Osteocyte (in vitro differentiated cells): Measurements from ENCODE around the gene ATRNL1. TPM values are rescaled to one million over a fixed set of nuclear protein-coding genes. Genes with fewer than 3 reads are reported as not detected.

Source experiments
- DNase-seq: peaks from one replicate; pipeline ENCODE4 v3.0.0; 2021; ENCODE audit warnings: mixed read lengths; ENCODE audit not compliant: unreplicated experiment; ENCODE audit errors: extremely low spot score
- H3K27ac Mint-ChIP-seq: one replicate; pipeline ENCODE4 v1.8.0; 2021; ENCODE audit warnings: mild to moderate bottlenecking, mixed read lengths; ENCODE audit not compliant: unreplicated experiment
- H3K27me3 Mint-ChIP-seq: one replicate; pipeline ENCODE4 v1.8.0; 2021; ENCODE audit warnings: mixed read lengths; ENCODE audit not compliant: unreplicated experiment
- H3K36me3 Mint-ChIP-seq: one replicate; pipeline ENCODE4 v1.8.0; 2021; ENCODE audit warnings: mixed read lengths; ENCODE audit not compliant: unreplicated experiment
- H3K4me1 Mint-ChIP-seq: one replicate; pipeline ENCODE4 v1.8.0; 2021; ENCODE audit warnings: mixed read lengths; ENCODE audit not compliant: unreplicated experiment
- H3K4me3 Mint-ChIP-seq: one replicate; pipeline ENCODE4 v1.8.0; 2021; ENCODE audit warnings: mild to moderate bottlenecking, moderate library complexity, mixed read lengths; ENCODE audit not compliant: unreplicated experiment
- H3K9me3 Mint-ChIP-seq: one replicate; pipeline ENCODE4 v1.8.0; 2021; ENCODE audit warnings: mixed read lengths; ENCODE audit not compliant: unreplicated experiment
- CTCF ChIP-seq: fragments of 200-600 bp; sonication (generic); IDR thresholded peaks from 2 replicates; pipeline ENCODE4 v1.5.0; 2021; ENCODE audit warnings: antibody characterized with exemption, mild to moderate bottlenecking, moderate library complexity
- total RNA-seq: library from RNA; stranded (reverse); gene quantifications from 2 replicates; pipeline ENCODE4 v1.2.1, GENCODE V29; 2021

The ATRNL1 gene
- total RNA-seq, 1 donor from 2014 or later = 20.2 TPM

- Mint-ChIP-seq H3K27ac (no peak overlapping the region), H3K4me1 (peaks cover 12% of the 10 kb centered on the region), H3K9me3 (peaks cover under 1% of the 10 kb centered on the region), H3K36me3 (no peaks in the 10 kb centered on the region), H3K4me3 (no peak overlapping the region), H3K27me3 (no peaks in the 10 kb centered on the region)
- no peak for DNase-seq
- no peak for TF ChIP-seq CTCF
Observed at GRCh38 chr10:115933098-115933497, 839.9 kb downstream of the ATRNL1 start.

GRCh38 chr10:115935731-115936130, 842.6 kb downstream of the ATRNL1 start:
- no peak overlapping the region for H3K27ac Mint-ChIP-seq
- peaks cover 12% of the 10 kb centered on the region for H3K4me1 Mint-ChIP-seq
- H3K27me3 Mint-ChIP-seq = no peaks in the 10 kb centered on the region
- DNase-seq = no peak
- no peak overlapping the region for H3K4me3 Mint-ChIP-seq
- H3K9me3 Mint-ChIP-seq = peaks cover 9% of the 10 kb centered on the region
- TF ChIP-seq CTCF = no peak
- H3K36me3 Mint-ChIP-seq = no peaks in the 10 kb centered on the region

GRCh38 chr10:115936926-115937767, 844.0 kb downstream of the ATRNL1 start:
- Mint-ChIP-seq H3K27ac (no peak overlapping the region), H3K4me3 (no peak overlapping the region), H3K9me3 (peaks cover 9% of the 10 kb centered on the region), H3K36me3 (no peaks in the 10 kb centered on the region), H3K27me3 (no peaks in the 10 kb centered on the region), H3K4me1 (peaks cover 23% of the 10 kb centered on the region)
- DNase-seq = no peak
- TF ChIP-seq CTCF = no peak

- Mint-ChIP-seq H3K36me3 (no peaks in the 10 kb centered on the region), H3K27me3 (no peaks in the 10 kb centered on the region), H3K27ac (no peak overlapping the region), H3K9me3 (peaks cover 9% of the 10 kb centered on the region), H3K4me1 (peaks cover 24% of the 10 kb centered on the region), H3K4me3 (no peak overlapping the region)
- TF ChIP-seq CTCF = no peak
- no peak for DNase-seq
Observed at GRCh38 chr10:115937768-115938056, 844.5 kb downstream of the ATRNL1 start.

- no peak overlapping the region for H3K4me3 Mint-ChIP-seq
- H3K27ac Mint-ChIP-seq = no peak overlapping the region
- peaks cover 24% of the 10 kb centered on the region for H3K4me1 Mint-ChIP-seq
- H3K36me3 Mint-ChIP-seq = no peaks in the 10 kb centered on the region
- no peaks in the 10 kb centered on the region for H3K27me3 Mint-ChIP-seq
- no peak for DNase-seq
- H3K9me3 Mint-ChIP-seq = peaks cover 9% of the 10 kb centered on the region
- TF ChIP-seq CTCF = no peak
Observed at GRCh38 chr10:115939101-115939854, 846.1 kb downstream of the ATRNL1 start.
